Occipital lobe (tissue), 2 donors: ENCODE measurements around the gene EMILIN1. TPM values are rescaled to one million over a fixed set of nuclear protein-coding genes. Genes with fewer than 3 reads are reported as not detected.

Source experiments
- DNase-seq: peaks from one replicate; lab custom pipeline; 2025; lab: John Stamatoyannopoulos, UW
- total RNA-seq: library from RNA; depleted of rRNA; stranded (reverse); fragments of >200 nt; gene quantifications from one replicate; pipeline ENCODE4 v1.2.3, GENCODE V29; 2014

The EMILIN1 gene
- total RNA-seq, result 4.5 TPM

- peak; percentile 60 for DNase-seq
Observed at GRCh38 chr2:27078267-27079194, at the start of gene EMILIN1. Gene EMILIN1 (plus strand): TSS chr2:27078615. CDS start chr2:27079066, 451 bp downstream.

DNA sequence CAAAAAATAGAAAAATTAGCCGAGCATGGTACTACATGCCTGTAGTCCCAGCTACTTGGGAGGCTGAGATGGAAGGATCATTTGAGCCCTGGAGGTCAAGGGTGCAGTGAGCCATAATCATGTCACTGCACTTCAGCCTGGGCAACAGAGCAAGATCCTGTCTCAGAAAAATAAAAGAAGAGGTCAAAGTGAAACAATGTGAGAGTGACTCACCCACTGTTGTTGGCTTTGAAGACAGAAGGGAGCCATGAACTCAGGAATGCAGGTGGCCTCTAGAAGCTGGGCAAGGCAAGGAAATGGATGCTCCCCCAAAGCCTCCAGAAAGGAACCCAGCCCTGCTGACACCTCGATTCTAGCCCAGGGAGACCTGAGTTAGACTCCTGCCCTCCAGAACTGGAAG lies 49.4 kb upstream of the EMILIN1 start:
- no peak for DNase-seq

DNA sequence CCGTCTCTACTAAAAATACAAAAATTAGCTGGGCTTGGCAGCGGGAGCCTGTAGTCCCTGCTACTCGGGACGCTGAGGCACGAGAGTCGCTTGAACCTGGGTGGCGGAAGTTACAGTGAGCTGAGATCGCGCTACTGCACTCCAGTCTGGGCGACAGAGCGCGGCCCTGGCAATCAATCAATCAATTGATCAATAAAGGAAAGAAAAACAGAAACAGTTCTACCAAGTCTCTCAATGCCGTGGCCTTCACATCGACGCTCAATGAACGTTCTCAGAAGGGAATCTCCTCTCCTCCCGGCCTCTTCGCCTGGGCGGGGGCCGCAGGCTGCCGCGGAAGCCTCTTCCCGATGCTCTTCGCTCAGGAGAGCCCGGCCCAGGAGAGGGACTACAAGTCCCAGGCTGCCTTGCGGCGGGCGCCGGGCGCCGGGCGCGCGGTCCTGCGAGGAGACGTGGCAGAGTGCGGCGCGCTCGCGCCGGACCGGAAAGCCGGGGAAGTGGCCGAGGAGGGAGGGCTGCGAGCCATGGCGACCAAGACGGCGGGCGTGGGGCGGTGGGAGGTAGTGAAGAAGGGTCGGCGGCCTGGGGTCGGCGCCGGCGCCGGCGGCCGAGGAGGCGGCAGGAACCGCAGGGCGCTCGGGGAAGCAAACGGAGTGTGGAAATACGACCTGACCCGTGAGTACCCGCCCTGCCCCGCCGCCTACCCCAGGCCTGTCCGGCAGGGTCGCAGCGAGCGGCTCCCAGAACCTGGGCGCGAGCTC lies 45.7 kb upstream of the EMILIN1 start, which contains the start of gene TMEM214:
Gene TMEM214, plus strand, starts transcription at position 471 of the 758 bp plus-strand sequence. Its CDS starts 51 bp downstream, at position 522.
- peak; percentile 79 for DNase-seq

DNA sequence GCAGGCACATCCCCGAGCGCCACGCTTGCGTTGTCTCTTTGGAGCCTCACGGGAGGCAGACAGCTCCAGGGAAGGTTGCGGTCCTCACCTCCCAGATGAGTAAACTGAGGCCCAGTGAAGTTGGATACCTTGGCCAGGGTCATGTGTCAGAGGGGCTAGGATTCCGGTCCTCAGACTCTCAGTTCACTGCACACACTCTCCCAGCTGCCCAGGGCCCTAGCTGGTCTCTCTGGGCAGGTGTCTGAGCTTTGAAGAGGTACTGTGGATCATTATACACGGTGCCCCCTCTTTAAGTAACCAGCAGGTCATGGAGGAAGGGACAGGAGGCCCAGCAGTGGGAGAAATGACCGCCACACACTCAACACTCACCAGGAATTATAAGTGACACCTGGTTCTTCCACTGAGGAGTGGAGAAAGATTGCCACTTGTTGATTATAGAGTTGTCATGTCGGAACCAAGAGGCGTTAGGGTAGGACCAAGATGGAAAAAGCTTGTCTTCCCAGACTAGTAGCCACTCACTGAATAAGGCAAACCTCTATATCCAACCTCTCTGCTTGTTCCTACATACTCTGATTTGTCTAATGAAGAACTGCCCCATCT lies 45.1 kb upstream of the EMILIN1 start:
- no peak for DNase-seq

DNA sequence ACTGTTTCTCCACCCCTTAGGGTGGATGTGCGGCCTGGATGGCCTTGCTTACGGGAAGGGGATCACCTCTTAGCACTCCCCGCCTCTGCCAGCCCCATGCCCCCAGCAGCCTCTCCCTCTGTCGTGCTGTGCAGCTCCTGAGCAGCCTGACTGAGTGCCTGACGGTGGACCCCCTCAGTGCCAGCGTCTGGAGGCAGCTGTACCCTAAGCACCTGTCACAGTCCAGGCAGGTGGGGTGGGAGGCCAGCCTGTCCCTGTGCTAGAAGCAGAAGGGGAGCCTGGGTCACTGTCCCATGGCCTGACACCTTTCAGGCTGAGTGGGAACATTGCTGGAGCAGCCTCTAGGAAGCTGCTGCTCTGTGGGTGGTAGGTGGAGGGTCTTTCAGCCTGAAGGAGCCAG lies 40.4 kb upstream of the EMILIN1 start:
- DNase-seq, result no peak

- no peak for DNase-seq
Observed at GRCh38 chr2:27038631-27039339, 39.6 kb upstream of the EMILIN1 start.

- DNase-seq, result no peak
Observed at GRCh38 chr2:27039426-27039825, 39.0 kb upstream of the EMILIN1 start.

DNA sequence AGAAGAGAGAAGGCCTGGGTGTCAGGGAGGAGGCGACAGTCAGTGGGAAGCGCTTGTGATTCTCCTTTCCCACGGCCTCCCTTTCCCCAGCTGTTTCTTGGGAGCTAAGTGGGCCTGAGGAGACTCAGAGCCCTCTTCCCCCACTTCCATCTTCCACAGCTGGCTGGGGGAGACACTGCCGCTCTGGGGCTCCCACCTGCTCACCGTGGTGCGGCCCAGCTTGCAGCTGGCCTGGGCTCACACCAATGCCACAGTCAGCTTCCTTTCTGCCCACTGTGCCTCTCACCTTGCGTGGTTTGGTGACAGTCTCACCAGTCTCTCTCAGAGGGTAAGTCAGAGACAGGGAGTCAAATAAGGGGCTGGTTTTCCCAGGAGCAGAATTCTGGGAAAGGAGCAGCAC lies 38.5 kb upstream of the EMILIN1 start:
- DNase-seq, result no peak

- no peak for DNase-seq
Observed at GRCh38 chr2:27040282-27040681, 38.1 kb upstream of the EMILIN1 start.

GRCh38 chr2:27041752-27042151 lies 36.7 kb upstream of the EMILIN1 start:
- DNase-seq, result peak; percentile 16

- no peak for DNase-seq
Observed at GRCh38 chr2:27042159-27042661, 36.2 kb upstream of the EMILIN1 start.

DNA sequence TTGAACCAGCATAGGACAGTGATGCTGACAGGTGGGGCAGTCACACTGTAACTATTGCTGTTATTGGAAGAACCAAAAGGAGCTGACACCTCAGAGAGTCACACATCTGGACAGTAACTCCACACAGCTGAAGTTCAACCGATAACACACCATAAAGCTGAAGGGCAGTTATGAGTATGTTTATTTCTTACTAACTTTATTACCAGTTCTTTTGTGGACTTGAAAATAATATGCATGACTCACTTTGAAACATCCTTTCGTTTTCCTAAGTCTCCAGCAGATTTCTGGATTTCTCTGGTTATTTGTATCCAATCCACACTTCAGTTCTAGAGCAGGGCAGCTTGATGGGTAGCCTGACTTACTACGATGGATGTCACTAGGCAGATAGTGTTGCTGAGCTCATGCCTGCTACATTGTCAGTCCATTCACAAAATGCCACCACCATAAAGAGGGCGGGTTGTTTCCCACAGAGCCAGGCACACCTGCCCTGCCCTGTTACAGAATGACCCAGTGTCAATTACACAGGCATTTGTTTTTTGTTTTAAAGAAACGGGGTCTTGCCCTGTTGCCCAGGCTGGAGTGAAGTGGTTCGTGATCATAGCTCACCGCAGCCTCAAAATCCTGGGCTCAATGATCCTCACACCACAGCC lies 35.3 kb upstream of the EMILIN1 start:
- no peak for DNase-seq

DNA sequence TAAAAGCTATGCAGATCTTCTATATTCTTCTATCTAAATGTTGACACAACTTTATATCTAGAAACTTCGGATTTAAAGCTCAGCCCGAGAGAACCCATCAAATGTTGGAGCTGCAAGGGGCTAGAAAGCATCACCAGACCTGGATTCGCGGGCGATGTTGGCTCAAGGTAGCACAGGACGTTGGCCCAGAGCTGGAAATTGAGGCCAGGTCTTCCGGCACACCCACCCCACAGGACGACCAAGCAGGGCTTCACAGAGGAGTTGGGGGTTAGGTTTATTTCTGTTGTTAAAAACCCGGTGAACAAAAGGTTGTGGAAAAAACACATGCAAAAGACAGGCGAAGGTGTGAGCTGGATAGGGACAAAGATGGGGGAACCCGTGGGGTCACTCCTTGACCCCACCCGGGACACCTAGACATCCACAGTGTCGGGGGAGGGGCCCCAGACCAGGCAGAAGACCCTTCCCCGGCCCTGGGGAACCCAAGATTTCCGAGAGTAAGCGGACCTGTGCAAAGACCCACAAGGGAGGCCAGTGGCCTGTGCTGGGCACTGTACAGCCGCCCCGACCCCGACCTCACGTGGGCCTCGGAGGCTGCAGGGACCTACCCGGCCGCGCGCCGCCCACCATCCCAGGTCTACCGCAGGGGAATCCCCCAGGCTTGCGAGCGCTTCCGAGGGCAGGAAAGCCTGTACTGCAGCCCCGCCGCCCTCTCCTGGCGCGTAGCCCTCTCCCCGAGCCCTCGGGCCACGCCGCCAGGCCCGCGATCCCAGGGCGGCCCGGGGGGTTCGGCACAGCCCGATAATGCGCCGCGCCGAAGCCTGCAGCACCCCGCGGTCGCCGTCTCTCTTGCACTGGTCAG lies 28.8 kb upstream of the EMILIN1 start:
- DNase-seq, result no peak

GRCh38 chr2:27050281-27050995 lies 28.0 kb upstream of the EMILIN1 start:
- peak; percentile 86 for DNase-seq

DNA sequence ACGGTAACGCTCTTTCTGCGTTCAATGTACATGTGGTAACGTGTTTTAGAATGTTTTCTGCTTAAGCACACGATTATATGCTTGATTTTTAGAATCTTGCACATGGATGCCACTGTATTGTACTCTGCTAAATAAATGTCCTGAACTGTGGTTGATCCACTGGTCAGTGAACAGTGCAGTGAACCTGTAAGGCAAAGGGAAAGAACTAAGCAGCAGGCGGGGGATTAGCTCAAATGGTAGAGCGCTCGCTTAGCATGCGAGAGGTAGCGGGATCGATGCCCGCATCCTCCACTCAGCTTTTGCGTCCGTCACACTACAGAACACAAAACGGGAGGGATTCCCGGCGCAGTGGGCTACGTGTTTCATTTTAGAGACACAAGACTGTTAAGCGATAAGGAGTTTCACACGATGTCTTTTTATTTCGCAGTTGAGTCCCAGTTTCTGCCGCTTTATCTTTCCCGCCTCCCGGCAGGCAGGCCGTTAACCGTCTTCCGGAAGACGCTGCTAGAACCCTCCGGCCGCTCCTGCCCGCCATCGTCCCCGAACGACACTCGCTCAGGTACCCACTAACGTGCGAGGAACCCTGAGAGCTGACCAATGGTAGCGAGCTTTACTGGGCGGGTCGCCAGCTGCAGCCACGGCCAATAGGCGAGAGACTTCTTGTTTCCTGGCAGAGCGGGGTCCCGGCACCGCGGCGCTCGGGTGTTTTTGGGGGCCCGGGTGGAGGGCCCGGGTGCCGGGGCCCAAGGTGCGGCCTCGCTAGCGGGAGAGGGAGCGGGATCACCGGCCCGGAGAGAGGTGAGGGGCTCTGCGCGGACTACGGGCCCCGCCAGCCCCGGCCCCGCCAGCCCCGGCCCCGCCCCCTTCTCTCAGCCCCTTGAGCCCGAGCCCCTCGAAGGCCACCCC lies 27.2 kb upstream of the EMILIN1 start, which contains the start of gene AGBL5:
Gene AGBL5, plus strand, starts transcription at position 673 of the 906 bp plus-strand sequence. CDS start 1,291 bp downstream, outside the sequence.
- DNase-seq, result peak; percentile 89

DNA sequence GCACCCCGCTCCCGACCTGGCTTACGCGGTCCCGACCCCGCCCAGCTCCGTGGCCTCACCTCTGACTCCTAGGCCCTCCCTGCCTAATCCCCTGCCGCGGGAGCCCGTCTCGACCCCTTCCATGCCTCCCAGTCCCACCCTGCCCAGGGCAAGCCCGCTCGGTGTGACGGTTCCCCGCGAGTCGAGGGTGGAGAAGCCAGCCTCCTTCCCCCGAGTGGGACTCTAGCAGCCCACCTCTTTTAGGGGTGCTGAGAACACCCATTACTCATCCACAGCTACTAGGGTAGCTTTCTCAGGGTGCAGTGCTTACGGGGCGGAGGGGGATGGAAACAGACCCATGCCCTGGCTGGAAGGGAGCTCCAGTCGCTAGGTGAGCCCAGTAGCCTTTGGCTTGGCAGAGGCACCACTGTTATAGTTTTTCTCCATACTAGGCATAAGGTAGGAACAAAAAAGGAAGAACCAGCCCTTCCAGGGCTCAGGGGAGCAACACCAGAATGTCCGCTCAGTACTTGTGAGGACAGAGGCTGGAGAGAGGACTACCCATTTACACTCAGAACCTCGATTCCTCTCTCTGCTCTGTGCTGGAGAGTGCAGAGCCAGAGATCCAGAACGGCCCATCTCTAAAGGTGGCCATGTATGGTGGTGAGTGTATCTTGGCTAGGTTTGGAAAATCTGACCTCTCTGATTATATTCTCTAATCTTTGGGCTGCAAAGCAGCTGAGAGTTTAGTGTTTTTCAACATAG lies 26.3 kb upstream of the EMILIN1 start:
- DNase-seq, result no peak

- DNase-seq, result no peak
Observed at GRCh38 chr2:27053321-27053720, 25.1 kb upstream of the EMILIN1 start.
